ENCODE results near the gene CDC42BPA.

CDC42BPA gene

GRCh38 chr1:226987179-226987536 lies 331.1 kb downstream of the CDC42BPA start:
- DNase-seq: no peak

DNA sequence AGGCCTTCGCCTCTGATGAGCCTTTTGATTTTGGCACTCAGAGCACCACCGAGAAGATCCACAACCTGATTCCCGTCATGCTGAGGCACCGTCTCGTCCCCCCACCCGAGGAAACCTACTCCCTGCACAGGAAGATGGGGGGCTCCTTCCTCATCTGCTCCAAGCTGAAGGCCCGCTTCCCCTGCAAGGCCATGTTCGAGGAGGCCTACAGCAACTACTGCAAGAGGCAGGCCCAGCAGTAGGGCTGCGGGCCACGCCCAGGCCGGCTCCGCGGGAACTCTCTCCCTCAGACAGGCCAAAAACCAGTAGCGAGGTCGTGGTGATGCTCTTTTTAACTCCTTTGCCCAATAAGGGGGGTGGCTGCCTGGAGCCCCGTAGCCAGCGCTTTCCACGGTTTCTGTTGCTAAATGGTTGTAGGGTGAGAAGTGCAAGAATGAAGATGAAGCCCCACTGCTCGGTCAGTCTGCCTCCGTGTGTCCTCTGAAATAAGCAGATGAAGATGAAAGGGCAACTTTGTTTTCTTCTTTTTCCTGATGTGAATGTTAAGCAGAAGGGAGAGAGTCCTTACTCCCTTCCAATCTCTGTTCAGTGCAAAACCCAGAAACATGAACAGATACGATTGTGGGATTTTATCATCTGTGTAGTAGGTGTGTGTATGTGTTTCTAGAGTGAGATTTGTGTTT lies 331.7 kb downstream of the CDC42BPA start:
- DNase-seq: no peak

DNA sequence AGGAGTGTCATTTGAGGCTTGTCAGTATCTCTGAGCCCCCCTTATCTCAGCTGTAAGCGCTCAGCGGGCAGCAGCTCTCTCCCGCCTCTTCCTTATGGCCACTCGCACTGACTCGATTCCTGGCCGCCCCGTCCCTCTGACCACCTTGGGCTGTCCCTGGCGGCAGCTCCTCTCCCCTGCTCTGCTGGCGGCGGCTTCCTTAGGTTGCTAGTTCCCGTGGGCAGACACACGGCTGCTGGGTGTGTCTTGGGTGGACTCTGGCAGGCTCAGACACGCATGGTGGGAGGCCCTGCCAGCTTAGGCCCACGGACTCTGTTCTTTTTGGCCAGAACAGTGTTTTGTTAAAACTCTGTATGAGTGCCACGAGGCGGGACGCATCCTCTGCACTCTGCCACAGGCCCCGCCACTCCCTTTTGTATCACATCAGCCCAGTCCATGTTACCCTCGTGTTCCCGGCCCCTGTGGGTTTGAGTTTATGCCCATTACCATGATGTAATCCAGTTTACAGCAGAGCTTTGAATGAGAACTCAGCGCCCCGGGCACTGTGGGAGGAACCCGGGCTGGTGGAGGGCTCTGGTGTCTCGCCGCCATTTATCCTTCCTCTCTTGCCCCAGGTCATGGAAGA lies 332.3 kb downstream of the CDC42BPA start:
- DNase-seq: no peak

DNA sequence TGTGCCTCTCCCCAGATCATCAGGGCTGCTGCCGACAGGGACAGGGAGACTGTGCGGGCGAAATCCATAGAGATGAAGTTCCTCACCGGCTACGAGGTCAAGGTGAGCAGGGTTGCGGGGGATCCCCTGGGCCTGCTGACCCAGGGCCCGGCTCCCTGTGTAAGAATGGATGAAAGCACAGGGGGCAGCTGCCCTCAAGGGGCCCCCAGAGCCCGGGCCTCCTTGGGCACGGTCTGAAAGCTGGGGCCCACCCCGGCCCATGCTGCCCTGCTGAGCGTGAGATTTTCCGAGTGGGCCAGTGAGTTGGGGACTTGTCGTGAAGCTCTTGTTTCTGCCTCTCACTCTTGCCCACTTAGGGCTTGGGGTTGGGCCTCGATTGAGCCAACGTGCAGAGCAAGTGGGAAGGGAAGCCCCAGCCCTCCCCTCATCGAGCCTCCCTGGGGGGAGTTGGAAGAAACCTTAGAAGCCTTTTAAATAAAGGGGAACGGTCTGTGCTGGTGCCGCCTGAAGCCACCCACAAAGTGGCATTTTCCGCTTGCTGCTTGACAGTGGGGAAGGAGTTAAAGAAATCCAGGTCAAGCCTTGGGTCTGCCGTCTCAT lies 333.0 kb downstream of the CDC42BPA start:
- DNase-seq: no peak

DNA sequence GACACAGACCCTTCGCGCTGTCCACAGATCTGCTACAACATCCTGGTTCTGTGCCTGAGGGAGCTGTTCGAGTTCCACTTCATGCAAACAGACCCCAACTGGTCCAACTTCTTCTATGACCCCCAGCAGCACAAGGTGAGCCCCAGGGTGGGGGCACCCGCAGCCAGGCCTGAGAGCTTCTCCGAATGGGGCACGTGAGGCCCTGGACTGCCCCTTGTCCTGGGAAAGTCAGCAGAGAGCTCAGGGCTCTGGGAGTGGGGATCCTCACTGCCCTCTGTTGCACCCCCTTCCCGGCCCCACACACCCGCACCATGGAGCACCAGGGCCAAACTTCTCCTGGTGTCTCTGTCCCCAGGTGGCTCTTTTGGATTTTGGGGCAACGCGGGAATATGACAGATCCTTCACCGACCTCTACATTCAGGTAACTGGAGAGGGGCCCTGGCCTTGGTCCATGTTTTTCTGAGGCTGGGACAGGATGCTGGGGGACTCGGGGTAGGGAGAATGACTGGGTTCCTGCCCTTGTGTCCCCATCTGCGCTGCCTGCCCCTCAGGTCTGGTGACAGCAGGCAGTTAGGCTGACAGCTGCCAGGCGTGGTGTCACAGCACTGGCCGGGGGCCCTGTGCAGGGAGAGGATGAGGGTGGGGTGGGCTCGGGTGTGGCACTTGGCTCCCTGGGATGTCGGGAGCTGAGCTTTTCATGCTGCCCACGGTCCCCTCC lies 333.6 kb downstream of the CDC42BPA start:
- no peak for DNase-seq

GRCh38 chr1:226983992-226984364 lies 334.3 kb downstream of the CDC42BPA start:
- no peak for DNase-seq

- no peak for DNase-seq
Observed at GRCh38 chr1:226983247-226983991, 334.9 kb downstream of the CDC42BPA start.

DNA sequence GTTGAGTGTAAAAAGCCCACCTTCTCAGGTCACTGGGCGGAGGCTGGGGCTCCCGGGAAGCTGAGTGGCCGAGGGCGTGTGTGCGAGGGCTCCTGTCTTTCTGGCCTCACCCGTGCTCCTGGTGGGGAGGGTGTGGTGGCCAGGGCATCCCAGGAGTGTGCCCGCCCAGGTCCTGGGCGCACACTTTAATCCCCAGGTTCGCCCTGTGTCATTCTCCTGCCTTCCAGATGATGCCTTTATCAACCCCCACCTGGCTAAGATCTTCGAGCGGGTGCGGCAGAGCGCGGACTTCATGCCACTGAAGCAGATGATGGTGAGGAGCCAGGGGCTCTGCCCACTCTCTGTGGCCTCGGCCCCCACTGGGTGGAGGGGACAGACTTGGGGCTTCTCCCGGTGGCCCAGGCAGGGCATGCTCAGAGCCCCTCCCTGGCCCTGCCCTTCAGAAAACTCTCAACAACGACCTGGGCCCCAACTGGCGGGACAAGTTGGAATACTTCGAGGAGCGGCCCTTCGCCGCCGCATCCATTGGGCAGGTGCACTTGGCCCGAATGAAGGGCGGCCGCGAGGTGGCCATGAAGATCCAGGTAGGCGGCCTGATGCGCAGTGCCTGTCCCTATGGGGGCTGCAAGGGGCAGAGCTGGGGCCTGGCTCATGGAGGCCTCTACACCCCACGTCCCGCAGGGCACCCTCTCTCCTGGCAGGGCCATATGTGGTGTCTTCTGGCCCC lies 335.7 kb downstream of the CDC42BPA start:
- no peak for DNase-seq

DNA sequence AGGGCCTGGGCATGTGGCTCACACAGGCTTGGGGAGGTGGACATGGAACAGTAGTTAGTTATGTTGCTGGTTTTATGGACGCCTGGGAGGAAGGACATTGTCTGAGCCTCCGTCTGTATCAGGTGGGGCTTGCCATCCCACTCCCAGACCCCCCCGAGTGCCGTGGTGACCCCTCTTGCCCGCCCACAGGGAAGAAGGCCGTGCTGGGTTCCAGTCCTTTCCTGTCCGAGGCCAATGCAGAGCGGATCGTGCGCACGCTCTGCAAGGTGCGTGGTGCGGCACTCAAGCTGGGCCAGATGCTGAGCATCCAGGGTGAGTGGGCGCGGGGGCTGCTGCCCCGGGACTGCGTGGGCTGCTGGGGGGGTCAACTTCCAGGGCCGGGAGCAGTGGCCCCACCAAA lies 336.5 kb downstream of the CDC42BPA start:
- DNase-seq: no peak

- no peak for DNase-seq
Observed at GRCh38 chr1:226981386-226981817, 336.9 kb downstream of the CDC42BPA start.

GRCh38 chr1:226980565-226981385 lies 337.5 kb downstream of the CDC42BPA start:
- DNase-seq: no peak

DNA sequence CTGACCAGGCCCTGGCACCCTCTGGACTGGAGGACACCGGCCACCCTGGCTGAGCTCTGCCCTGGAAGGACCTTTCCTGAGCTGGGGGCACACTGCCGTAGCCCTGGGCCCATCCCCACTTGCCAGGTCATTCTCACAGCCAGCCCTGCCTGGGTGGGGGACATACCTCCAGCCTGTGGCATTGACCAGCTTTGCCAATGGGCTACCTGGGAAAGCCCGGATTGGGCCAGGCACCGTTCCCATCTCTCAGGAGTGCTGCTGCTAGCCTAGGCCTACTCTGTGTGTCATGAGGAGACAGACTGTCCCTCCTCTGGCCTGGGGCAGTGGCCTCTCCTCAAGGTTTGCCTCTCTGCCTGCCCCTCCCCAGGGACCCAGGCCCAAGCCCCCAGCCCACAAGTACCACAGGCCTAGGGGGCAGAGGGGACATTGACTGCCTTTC lies 338.2 kb downstream of the CDC42BPA start:
- no peak for DNase-seq

DNA sequence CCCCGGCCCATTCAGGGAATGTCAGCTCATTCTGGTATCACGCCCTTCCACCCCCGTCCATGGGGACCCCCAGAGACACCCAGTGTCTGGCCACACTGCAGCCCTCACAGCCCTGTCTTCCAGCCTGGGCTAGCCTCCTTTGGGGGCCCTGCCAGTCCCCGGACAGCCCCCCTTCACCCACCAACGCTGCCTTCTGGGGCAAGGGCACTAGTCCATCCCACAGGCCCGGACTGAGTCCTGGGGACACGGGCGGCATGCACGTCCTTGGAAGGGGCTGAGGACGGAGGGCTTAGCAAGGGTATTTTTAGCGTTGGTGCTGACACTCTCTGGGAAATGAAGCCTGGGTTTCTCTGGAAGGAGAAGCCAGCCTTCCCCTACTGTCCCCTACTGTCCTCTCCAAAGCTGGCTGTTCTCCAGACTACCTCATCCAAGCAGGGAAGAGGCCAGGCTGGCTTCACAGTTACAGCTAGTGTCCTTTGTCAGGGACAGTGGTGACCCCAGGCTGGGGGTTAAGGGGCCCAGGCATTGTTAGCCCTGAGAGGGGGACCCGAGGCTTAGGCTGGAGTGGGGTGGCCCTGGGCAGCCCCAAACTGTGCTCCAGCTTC lies 338.7 kb downstream of the CDC42BPA start:
- DNase-seq: no peak

- DNase-seq: no peak
Observed at GRCh38 chr1:226979115-226979516, 339.2 kb downstream of the CDC42BPA start.

DNA sequence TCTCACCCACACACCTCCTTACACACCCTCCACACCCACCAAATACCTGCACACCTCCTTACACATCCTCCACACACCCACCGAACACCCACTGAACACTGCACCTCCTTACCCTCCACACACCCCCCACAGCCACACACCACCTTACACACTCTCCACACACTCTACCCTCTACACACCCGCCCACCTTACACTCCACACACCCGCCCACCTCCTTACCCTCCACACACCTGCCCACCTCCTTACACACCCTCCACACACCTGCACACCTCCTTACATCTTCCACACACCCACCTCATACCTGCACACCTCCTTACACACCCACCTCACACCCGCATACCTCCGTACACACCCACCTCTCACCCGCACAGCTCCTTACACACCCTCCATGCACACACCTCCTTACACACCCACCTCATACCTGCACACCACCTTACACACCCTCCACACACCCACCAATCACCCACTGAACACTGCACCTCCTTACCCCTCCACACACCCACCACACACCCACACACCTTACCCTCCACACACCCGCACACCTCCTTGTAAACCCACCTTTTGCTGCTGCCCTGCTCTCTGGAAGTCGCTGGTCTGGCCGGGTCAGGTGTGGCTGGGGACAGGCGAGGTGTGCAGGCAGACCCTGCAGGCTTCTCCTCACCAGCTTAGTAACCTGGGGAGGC lies 339.7 kb downstream of the CDC42BPA start:
- DNase-seq: no peak

DNA sequence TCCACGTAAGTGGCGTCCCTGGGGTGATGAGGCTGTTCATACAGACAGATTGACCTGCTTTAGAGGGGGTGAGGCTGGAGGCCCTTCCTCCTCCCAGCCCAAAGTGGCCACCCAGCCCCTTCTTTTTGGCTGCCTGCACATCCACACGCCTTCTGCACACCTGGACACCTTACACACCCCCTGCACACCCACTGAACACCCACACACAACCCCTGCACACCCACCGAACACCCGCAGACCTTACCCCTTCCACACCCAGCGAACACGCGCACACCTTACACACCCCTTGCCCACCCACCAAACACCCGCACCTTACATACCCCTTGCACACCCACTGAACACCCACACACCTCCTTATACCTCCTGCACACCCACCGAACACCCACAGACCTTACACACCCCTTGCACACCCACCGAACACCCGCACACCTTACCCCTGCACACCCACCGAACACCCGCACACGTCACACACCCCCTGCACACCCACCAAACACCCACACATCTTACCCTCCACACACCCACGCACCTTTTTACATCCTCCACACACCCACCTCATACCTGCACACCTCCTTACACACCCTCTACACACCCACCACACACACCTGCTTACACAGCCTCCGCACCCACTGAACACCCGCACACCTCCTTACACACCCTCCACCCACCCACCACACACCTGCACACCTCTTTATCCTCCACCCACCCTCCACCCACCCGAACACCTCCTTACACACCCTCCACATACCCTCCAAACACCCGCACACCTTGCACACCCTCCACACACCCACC lies 340.5 kb downstream of the CDC42BPA start:
- DNase-seq: no peak

GRCh38 chr1:226976978-226977642 lies 341.2 kb downstream of the CDC42BPA start:
- DNase-seq: no peak

DNA sequence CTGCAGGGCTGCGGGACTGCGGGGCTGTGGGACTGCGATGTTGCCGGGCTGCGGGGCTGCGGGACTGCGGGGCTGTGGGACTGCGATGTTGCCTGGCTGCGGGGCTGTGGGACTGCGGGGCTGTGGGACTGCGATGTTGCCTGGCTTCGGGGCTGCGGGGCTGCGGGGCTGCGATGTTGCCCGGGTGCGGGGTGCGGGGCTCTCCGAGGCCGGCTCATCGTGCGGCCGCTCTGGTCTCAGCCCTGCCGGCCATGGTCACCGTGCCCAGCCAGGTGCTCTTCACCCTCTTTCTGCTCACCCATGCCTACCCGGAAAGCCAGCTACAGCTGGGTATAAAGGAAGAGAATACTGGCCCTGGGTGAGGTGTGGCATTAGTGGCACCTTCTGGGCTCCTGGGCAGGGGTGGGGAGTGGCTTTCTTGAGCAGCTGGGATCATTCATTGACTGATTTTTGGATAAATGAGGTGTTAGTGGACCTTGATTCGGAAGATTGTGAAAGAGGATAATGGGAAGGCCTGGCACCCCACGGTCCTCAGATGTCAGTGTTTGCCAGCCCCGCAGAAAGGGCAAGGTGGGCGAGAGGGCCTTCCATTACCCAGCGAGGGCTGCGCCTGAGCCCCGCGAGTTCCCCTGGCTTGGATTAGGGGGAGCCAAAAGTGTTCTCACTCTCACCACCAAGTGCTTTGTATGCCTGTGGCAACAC lies 341.9 kb downstream of the CDC42BPA start:
- no peak for DNase-seq
